Ovary (tissue), 10 donors: ENCODE results near the gene YBX1. TPM values are rescaled to one million over a fixed set of nuclear protein-coding genes. Genes with fewer than 3 reads are reported as not detected.
A peak's percentile ranks its signal among the peaks of the same experiment; 100 is the strongest.

ENCODE experiments used
- DNase-seq, 5 donors: peaks; one replicate each; pipeline ENCODE4 v3.0.0-alpha.2; 2019 to 2020
- H3K27ac ChIP-seq, 2 donors: fragments of 200-600 bp; one replicate each; pipeline versions ENCODE4 v1.5.1 to v1.8.0; 2019 to 2022
- H3K27me3 ChIP-seq: fragments of 200-600 bp; one replicate; pipeline ENCODE4 v1.8.0; 2022
- H3K36me3 ChIP-seq: fragments of 200-600 bp; sonication (generic); one replicate; pipeline ENCODE4 v1.5.1; 2019
- H3K4me1 ChIP-seq: one replicate; pipeline ENCODE4 v1.8.1; 2013; ENCODE audit warnings: mild to moderate bottlenecking, moderate library complexity; ENCODE audit not compliant: insufficient read depth
- H3K4me3 ChIP-seq: fragments of 200-600 bp; sonication (generic); one replicate; pipeline ENCODE4 v1.5.1; 2017
- H3K9me3 ChIP-seq, 2 donors: fragments of 200-600 bp in 1 of 2; sonication (generic) in 1 of 2; one replicate each; pipeline versions ENCODE4 v1.5.1 to v1.8.1; 2013 to 2019; ENCODE audit warnings: mild to moderate bottlenecking in 1 of 2, moderate library complexity in 1 of 2
- EP300 ChIP-seq: sonication (generic); formaldehyde crosslinking; IDR thresholded peaks from one replicate; pipeline ENCODE4 v1.6.1; 2017; ENCODE audit warnings: antibody characterized with exemption
- POLR2A ChIP-seq: fragments of 450-650 bp; IDR thresholded peaks from one replicate; pipeline ENCODE4 v1.6.1; 2017; ENCODE audit warnings: antibody characterized with exemption, mild to moderate bottlenecking, moderate library complexity
- WGBS, 3 donors: extraction: QIAGEN DNeasy Blood & Tissue Kit in 1 of 3; methylation state at CpG; one replicate each; pipeline versions ENCODE4 v1.1.5 to v1.1.7; 2013 to 2017; 5-methylcytosine and 5-hydroxymethylcytosine counted together
- intact Hi-C, 4 donors: fragments of 100-400 bp; cut with DNase I; formaldehyde crosslinking; loops; one replicate each; pipeline versions ENCODE4 v1.11.0 to v1.15.1; 2022 to 2023
- long read RNA-seq, 3 donors: library from polyadenylated mRNA in 2 of 3; unstranded in 2 of 3; transcript quantifications; one replicate each; pipeline ENCODE4 v2.0.0 and lab custom pipeline, GENCODE V29; 2021 to 2026
- polyA plus RNA-seq, 2 donors: library from polyadenylated mRNA; stranded (reverse); fragments of 200-250 nt in 1 of 2; fragments of 350-450 nt in 1 of 2; fragmentation: Illumina TruSeq in 1 of 2; extraction: RNeasy Lipid Tissue Mini Kit (QIAGEN cat#74804) in 1 of 2; gene quantifications; one replicate each; pipeline ENCODE4 v1.2.3, GENCODE V29; 2013 to 2014
- total RNA-seq, 7 donors: library from RNA; depleted of rRNA in 2 of 7; stranded (reverse); fragments of >200 nt in 2 of 7; fragmentation: NEBNext Ultra II Directional in 3 of 7; extraction: Animal tissue kit (Norgen Biotek cat#: 25700) in 3 of 7; gene quantifications; one replicate each; pipeline versions ENCODE4 v1.1.0 to v1.2.4, GENCODE V29; 2016 to 2023
- TF ChIP-seq, protein P1 (sequence below), 3 donors: fragments of 450-650 bp in 2 of 3; fragments of 200-600 bp in 1 of 3; IDR thresholded peaks; one replicate each; pipeline versions ENCODE4 v1.5.1 to v1.8.0; 2016 to 2022; ENCODE audit warnings: antibody characterized with exemption in 3 of 3, mild to moderate bottlenecking in 1 of 3
- donor health status: DM: no; HTN: no; CAD: no; lungs with moderate emphysema.
- donor health status: DM: no; HTN: no; CAD: no.
- donor health status: Bipolar disorder and iron deficiency.
- donor health status: DM: yes; HTN: yes; CAD: no.
- donor health status: DM: no; HTN: no; CAD: no.
- donor health status: DM: yes; HTN: yes; CAD: no.

Gene YBX1
- total RNA-seq (100 to 1,000 TPM; 196 to 482 (median 373) TPM), polyA plus RNA-seq (100 to 1,000 TPM; 419 to 909 TPM)
- long read RNA-seq, donor 1, transcript YBX1-203 (7 exons, 1,524 nt) = minor isoform, 5 of 54 reads
- long read RNA-seq, donor 1, transcript YBX1-201 (8 exons, 1,514 nt) = major isoform, 11 of 54 reads
- long read RNA-seq, donor 1, partial matches to known transcripts = 37 of 54 reads
- long read RNA-seq, donor 1, other reads (novel, unspliced or antisense) = 1 of 54 reads
- long read RNA-seq, donor 2, transcript YBX1-201 (8 exons, 1,514 nt) = major isoform, 139 of 542 reads
- long read RNA-seq, donor 2, partial matches to known transcripts = 399 of 542 reads
- long read RNA-seq, donor 2, other reads (novel, unspliced or antisense) = 0 of 542 reads
- long read RNA-seq, donor 3, transcript YBX1-203 (7 exons, 1,524 nt) = minor isoform, 8 of 133 reads
- long read RNA-seq, donor 3, transcript YBX1-201 (8 exons, 1,514 nt) = major isoform, 103 of 133 reads
- long read RNA-seq, donor 3, partial matches to known transcripts = 19 of 133 reads
- long read RNA-seq, donor 3, other reads (novel, unspliced or antisense) = 3 of 133 reads

DNA sequence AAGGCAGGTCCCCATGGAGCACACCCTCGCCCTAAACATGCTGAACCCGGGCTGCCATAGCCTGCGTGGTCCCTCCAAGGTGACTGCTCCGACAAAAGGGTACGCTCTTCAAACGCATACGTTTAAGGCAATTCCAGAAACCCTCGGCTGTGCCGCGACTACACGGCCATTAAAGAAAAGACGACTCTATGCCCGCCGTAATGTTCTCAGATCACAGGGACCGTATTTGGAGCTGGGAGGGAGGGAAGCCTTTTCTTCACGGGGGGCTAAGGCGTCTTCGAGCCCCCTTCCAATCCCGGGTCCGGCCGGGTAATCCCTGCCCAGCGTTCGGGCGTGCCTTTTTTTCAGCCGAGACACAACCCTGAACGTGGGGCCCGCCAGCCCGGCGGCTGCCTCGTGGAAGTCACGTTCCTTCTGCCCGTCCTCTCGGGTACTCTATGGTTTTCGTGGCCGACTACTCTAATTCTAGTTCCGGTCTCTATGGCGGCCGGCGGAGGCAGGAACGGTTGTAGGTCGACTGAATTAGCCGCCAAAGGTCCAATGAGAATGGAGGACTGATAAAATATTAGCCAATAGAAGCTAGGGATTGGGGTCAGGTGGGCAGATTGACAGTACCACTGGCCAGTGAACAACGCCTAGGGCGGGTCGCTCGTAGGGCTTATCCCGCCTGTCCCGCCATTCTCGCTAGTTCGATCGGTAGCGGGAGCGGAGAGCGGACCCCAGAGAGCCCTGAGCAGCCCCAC, at the start of gene YBX1:
TSS of gene YBX1 (plus strand) at position 678 of the 743 bp plus-strand sequence. CDS start 148 bp downstream, outside the sequence.
- Histone ChIP-seq H3K36me3 (no peaks in the 10 kb centered on the region), H3K4me1 (peaks cover 11% of the 10 kb centered on the region), H3K27ac (peak within 1 kb of the TSS; percentile 93 to 97), H3K27me3 (no peaks in the 10 kb centered on the region), H3K9me3 (no peaks in the 10 kb centered on the region), H3K4me3 (peak within 1 kb of the TSS; percentile 84)
- peak; percentile 96 to 98 (median 98) for DNase-seq
- intact Hi-C loops = loop anchor here in 2 of 4 donors (10.0 kb wide), 1 partner anchor 83 kb away; the partner anchor contains the start of genes C1orf50 (in 2 of the 2) and P3H1 (in 2 of the 2)
- no peak for TF ChIP-seq EP300
- TF ChIP-seq, protein P1, sequence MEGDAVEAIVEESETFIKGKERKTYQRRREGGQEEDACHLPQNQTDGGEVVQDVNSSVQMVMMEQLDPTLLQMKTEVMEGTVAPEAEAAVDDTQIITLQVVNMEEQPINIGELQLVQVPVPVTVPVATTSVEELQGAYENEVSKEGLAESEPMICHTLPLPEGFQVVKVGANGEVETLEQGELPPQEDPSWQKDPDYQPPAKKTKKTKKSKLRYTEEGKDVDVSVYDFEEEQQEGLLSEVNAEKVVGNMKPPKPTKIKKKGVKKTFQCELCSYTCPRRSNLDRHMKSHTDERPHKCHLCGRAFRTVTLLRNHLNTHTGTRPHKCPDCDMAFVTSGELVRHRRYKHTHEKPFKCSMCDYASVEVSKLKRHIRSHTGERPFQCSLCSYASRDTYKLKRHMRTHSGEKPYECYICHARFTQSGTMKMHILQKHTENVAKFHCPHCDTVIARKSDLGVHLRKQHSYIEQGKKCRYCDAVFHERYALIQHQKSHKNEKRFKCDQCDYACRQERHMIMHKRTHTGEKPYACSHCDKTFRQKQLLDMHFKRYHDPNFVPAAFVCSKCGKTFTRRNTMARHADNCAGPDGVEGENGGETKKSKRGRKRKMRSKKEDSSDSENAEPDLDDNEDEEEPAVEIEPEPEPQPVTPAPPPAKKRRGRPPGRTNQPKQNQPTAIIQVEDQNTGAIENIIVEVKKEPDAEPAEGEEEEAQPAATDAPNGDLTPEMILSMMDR (IDR thresholded peaks at IDR 0.05) = peak in 2 of 3 donors; percentile 6 to 20
- peak; percentile 72 for TF ChIP-seq POLR2A
- WGBS, 3 donors = 0 to 1% (median 0%) methylated on average over 50 to 54 of the region's 54 CpGs

DNA sequence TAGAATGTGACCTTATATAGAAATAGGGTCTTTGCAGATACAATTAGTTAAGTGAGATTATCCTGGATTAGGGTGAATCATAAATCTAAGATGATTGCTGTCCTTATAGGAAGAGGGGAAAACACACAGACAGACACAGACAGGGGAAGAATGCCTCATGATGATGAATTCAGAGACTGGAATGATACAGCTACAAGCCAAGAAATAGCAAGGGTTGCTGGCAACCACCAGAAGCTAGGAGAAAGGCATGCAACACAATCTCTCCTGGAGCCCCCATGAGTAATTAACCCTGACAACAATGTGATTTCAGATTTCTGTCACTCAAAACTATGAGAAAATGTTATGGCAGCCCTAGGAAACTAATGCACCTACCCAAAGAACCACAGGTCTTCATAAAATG, 43.1 kb upstream of the YBX1 start:
- no peak for DNase-seq
- Histone ChIP-seq H3K27ac (no peak overlapping the region), H3K4me3 (no peak overlapping the region)

DNA sequence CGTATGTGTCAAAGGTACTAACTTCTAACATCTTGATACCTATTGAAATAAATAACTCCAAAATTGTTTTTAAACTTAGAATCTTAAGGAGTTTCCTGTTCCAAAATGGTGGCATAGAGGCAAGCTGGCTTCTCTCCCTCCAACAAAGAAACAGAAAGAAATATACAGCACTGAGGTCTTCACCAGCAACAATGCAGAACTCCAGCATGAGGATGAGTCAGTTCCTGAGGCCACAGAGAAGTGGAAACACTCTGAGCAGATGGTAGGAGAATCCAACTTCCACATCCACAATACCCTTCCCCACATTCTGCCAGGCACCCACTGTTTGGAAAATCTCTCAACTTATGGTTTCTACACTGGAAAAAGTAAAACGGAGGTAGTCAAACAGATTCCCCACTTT, 36.2 kb upstream of the YBX1 start:
- Histone ChIP-seq H3K36me3 (no peaks in the 10 kb centered on the region), H3K9me3 (no peaks in the 10 kb centered on the region), H3K27me3 (no peaks in the 10 kb centered on the region), H3K4me1 (no peaks in the 10 kb centered on the region), H3K27ac (no peak overlapping the region), H3K4me3 (no peak overlapping the region)
- WGBS, 3 donors = 86 to 89% (median 87%) methylated on average over 2 of the region's 2 CpGs
- TF ChIP-seq, protein P1 (IDR thresholded peaks at IDR 0.05) = no peak
- TF ChIP-seq EP300 (no peak), POLR2A (no peak)
- intact Hi-C loops = no loop called here
- no peak for DNase-seq

More for the DNA sequence above, 43.1 kb upstream of the YBX1 start:
- Histone ChIP-seq H3K27me3 (no peaks in the 10 kb centered on the region), H3K36me3 (no peaks in the 10 kb centered on the region), H3K9me3 (no peaks in the 10 kb centered on the region), H3K4me1 (no peaks in the 10 kb centered on the region)
- intact Hi-C loops = no loop called here
- TF ChIP-seq POLR2A (no peak), EP300 (no peak)
- TF ChIP-seq, protein P1 (IDR thresholded peaks at IDR 0.05) = no peak

DNA sequence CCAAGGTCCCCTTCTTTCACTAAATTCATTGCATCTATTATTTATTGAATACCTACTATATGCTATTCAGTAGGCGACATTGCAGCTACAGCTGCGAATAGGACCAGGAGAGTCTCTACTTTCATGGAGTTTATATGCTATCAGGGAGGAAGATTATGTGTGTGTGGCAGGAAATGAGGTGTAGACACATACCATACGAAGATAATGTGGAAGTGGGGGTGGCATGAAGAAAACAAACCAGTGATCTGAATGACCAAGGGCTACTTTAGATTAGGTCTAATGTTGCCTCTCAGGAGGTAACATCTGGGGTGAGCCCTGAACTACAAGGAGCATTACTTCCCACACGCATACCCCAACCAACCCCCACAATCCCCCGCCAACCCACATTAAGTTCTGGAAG, 25.0 kb upstream of the YBX1 start:
- Histone ChIP-seq H3K9me3 (no peaks in the 10 kb centered on the region), H3K4me1 (peaks cover 6% of the 10 kb centered on the region), H3K36me3 (no peaks in the 10 kb centered on the region), H3K27me3 (no peaks in the 10 kb centered on the region), H3K27ac (no peak overlapping the region), H3K4me3 (no peak overlapping the region)
- DNase-seq = no peak
- WGBS, 3 donors = 79 to 83% (median 80%) methylated on average over 5 of the region's 5 CpGs
- intact Hi-C loops = no loop called here
- TF ChIP-seq, protein P1 (IDR thresholded peaks at IDR 0.05) = no peak
- TF ChIP-seq POLR2A (no peak), EP300 (no peak)
